Small intestine (tissue), 7 donors: ENCODE data around the gene ASCC3. TPM values are rescaled to one million over a fixed set of nuclear protein-coding genes. Genes with fewer than 3 reads are reported as not detected.

Experiments
- DNase-seq, 2 donors: peaks; one replicate each; pipeline versions ENCODE4 v3.0.0 to v3.0.0-alpha.2; 2013
- FAIRE-seq: peaks from 2 replicates; lab custom pipeline; 2012; peaks lifted over from hg19 to GRCh38; lab: Jason Lieb, UNC
- H3K27ac ChIP-seq, 3 donors: one replicate each; pipeline ENCODE4 v1.5.1; 2013; ENCODE audit warnings: low read length in 2 of 3, mild to moderate bottlenecking in 2 of 3, control low read depth in 1 of 3, inconsistent platforms in 1 of 3, low read depth in 1 of 3, moderate library complexity in 1 of 3
- H3K27me3 ChIP-seq, 3 donors: one replicate each; pipeline ENCODE4 v1.6.1; 2013; ENCODE audit warnings: low read length in 3 of 3, inconsistent platforms in 1 of 3; ENCODE audit not compliant: control insufficient read depth in 3 of 3, insufficient read depth in 3 of 3
- H3K36me3 ChIP-seq, 3 donors: one replicate each; pipeline ENCODE4 v1.6.1; 2013; ENCODE audit warnings: low read length in 3 of 3, inconsistent platforms in 1 of 3, low read depth in 1 of 3, mild to moderate bottlenecking in 1 of 3, moderate library complexity in 1 of 3; ENCODE audit not compliant: control insufficient read depth in 3 of 3, insufficient read depth in 2 of 3
- H3K4me1 ChIP-seq, 3 donors: one replicate each; pipeline ENCODE4 v1.6.1; 2013; ENCODE audit warnings: low read length in 2 of 3, inconsistent platforms in 1 of 3, low read depth in 1 of 3, mild to moderate bottlenecking in 1 of 3, moderate library complexity in 1 of 3; ENCODE audit not compliant: control insufficient read depth in 3 of 3, insufficient read depth in 2 of 3
- H3K4me3 ChIP-seq, 3 donors: one replicate each; pipeline ENCODE4 v1.5.1; 2013; ENCODE audit warnings: low read length in 3 of 3, control low read depth in 1 of 3, inconsistent platforms in 1 of 3, low read depth in 1 of 3, mild to moderate bottlenecking in 1 of 3, moderate library complexity in 1 of 3
- H3K9me3 ChIP-seq, 2 donors: one replicate each; pipeline ENCODE4 v1.6.1; 2013; ENCODE audit warnings: low read depth in 1 of 2, low read length in 1 of 2; ENCODE audit not compliant: control insufficient read depth in 2 of 2, insufficient read depth in 1 of 2
- WGBS, 3 donors: extraction: QIAGEN DNeasy Blood & Tissue Kit; methylation state at CpG; one replicate each; pipeline ENCODE4 v1.1.7; 2013; 5-methylcytosine and 5-hydroxymethylcytosine counted together
- polyA plus RNA-seq, 4 donors: library from polyadenylated mRNA; stranded (reverse) in 3 of 4; unstranded in 1 of 4; fragments of 200-250 nt in 3 of 4; fragments of 120-200 nt in 1 of 4; gene quantifications; one replicate each; pipeline versions ENCODE4 v1.2.1 to v1.2.3, GENCODE V29; 2013
- donor health status: healthy with polysubstance abuse.
- donor health status: control.
- donor health status: control.
- donor health status: Bipolar disorder and iron deficiency.
- donor health status: healthy.

ASCC3 gene
- polyA plus RNA-seq, 4 donors = 6.8 to 29.0 (median 13.6) TPM

- Histone ChIP-seq H3K9me3 (no peaks in the 10 kb centered on the region), H3K27ac (no peak overlapping the region), H3K4me1 (peaks cover 0 to 6% (median 0%) of the 10 kb centered on the region in 3 donors), H3K27me3 (no peaks in the 10 kb centered on the region), H3K4me3 (no peak overlapping the region), H3K36me3 (no peaks in the 10 kb centered on the region)
- DNase-seq = peak in 1 of 2 donors; percentile 14
- WGBS, 3 donors = 42 to 66% (median 53%) methylated on average over 3 of the region's 3 CpGs
- no peak for FAIRE-seq
These were observed 34.7 kb upstream of the ASCC3 start for GRCh38 chr6:100915876-100916275.

- DNase-seq (peak in 1 of 2 donors; percentile 40), FAIRE-seq (no peak)
- H3K27ac ChIP-seq = no peak overlapping the region
- H3K9me3 ChIP-seq = no peaks in the 10 kb centered on the region
- no peaks in the 10 kb centered on the region for H3K36me3 ChIP-seq
- 69 to 76% (median 69%) methylated on average over 24 of the region's 24 CpGs for WGBS, 3 donors
- peak overlapping the region in 1 of 3 donors; percentile 44 for H3K4me3 ChIP-seq
- peaks cover 0 to 2% (median 0%) of the 10 kb centered on the region in 3 donors for H3K4me1 ChIP-seq
- H3K27me3 ChIP-seq = no peaks in the 10 kb centered on the region
These were observed 32.5 kb upstream of the ASCC3 start for GRCh38 chr6:100913400-100914276.

- Histone ChIP-seq H3K27me3 (no peaks in the 10 kb centered on the region), H3K27ac (no peak overlapping the region), H3K36me3 (no peaks in the 10 kb centered on the region), H3K4me3 (no peak overlapping the region), H3K9me3 (no peaks in the 10 kb centered on the region), H3K4me1 (peaks cover 0 to 4% (median 0%) of the 10 kb centered on the region in 3 donors)
- WGBS, 3 donors = 43 to 67% (median 50%) methylated on average over 1 of the region's 1 CpG
- DNase-seq (no peak), FAIRE-seq (no peak)
These were observed 25.2 kb upstream of the ASCC3 start for GRCh38 chr6:100906325-100906724.

- Histone ChIP-seq H3K4me3 (no peak overlapping the region), H3K4me1 (peaks cover 0 to 4% (median 0%) of the 10 kb centered on the region in 3 donors), H3K27me3 (no peaks in the 10 kb centered on the region), H3K27ac (no peak overlapping the region), H3K9me3 (no peaks in the 10 kb centered on the region), H3K36me3 (no peaks in the 10 kb centered on the region)
- DNase-seq = no peak
- no peak for FAIRE-seq
- 84 to 89% (median 85%) methylated on average over 4 of the region's 4 CpGs for WGBS, 3 donors
These were observed 23.9 kb upstream of the ASCC3 start for GRCh38 chr6:100905067-100905466.

GRCh38 chr6:100904316-100904715 is 23.2 kb upstream of the ASCC3 start:
- Histone ChIP-seq H3K36me3 (no peaks in the 10 kb centered on the region), H3K27me3 (no peaks in the 10 kb centered on the region), H3K4me3 (no peak overlapping the region), H3K27ac (no peak overlapping the region), H3K4me1 (peaks cover 0 to 4% (median 0%) of the 10 kb centered on the region in 3 donors), H3K9me3 (no peaks in the 10 kb centered on the region)
- DNase-seq (peak in 1 of 2 donors; percentile 53), FAIRE-seq (no peak)
- 31 to 66% (median 52%) methylated on average over 4 of the region's 4 CpGs for WGBS, 3 donors

- H3K36me3 ChIP-seq = no peaks in the 10 kb centered on the region
These were observed 20.5 kb upstream of the ASCC3 start for GRCh38 chr6:100901582-100901981.

GRCh38 chr6:100899202-100899601 is 18.1 kb upstream of the ASCC3 start:
- Histone ChIP-seq H3K27ac (no peak overlapping the region), H3K36me3 (no peaks in the 10 kb centered on the region), H3K4me1 (peaks cover 0 to 2% (median 0%) of the 10 kb centered on the region in 3 donors), H3K9me3 (peaks cover 0 to 14% of the 10 kb centered on the region in 2 donors), H3K4me3 (no peak overlapping the region), H3K27me3 (no peaks in the 10 kb centered on the region)
- WGBS, 3 donors = 78 to 91% (median 84%) methylated on average over 3 of the region's 3 CpGs
- no peak for FAIRE-seq
- DNase-seq = no peak

More at GRCh38 chr6:100901582-100901981, 20.5 kb upstream of the ASCC3 start:
- no peak overlapping the region for H3K4me3 ChIP-seq
- peaks cover 0 to 4% (median 0%) of the 10 kb centered on the region in 3 donors for H3K4me1 ChIP-seq
- no peaks in the 10 kb centered on the region for H3K27me3 ChIP-seq
- H3K9me3 ChIP-seq = peaks cover 0 to 14% of the 10 kb centered on the region in 2 donors
- no peak overlapping the region for H3K27ac ChIP-seq
- WGBS, 3 donors = 15 to 44% (median 29%) methylated on average over 3 of the region's 3 CpGs
- DNase-seq (peak in 1 of 2 donors; percentile 42), FAIRE-seq (no peak)

- H3K36me3 ChIP-seq = no peaks in the 10 kb centered on the region
- no peak overlapping the region for H3K27ac ChIP-seq
- H3K4me1 ChIP-seq = no peaks in the 10 kb centered on the region
- H3K27me3 ChIP-seq = no peaks in the 10 kb centered on the region
- peaks cover 0 to 14% of the 10 kb centered on the region in 2 donors for H3K9me3 ChIP-seq
- 95 to 97% (median 96%) methylated on average over 4 of the region's 4 CpGs for WGBS, 3 donors
- DNase-seq (no peak), FAIRE-seq (no peak)
- no peak overlapping the region for H3K4me3 ChIP-seq
These were observed 16.5 kb upstream of the ASCC3 start for GRCh38 chr6:100897671-100898070.
